Fibroblast of skin of back (primary cell): Measurements from ENCODE around the gene STK10.
A peak's percentile ranks its signal among the peaks of the same experiment; 100 is the strongest.

ENCODE experiments used
- DNase-seq: peaks from one replicate; pipeline ENCODE4 v3.0.0-alpha.2; 2013

Gene STK10

DNA sequence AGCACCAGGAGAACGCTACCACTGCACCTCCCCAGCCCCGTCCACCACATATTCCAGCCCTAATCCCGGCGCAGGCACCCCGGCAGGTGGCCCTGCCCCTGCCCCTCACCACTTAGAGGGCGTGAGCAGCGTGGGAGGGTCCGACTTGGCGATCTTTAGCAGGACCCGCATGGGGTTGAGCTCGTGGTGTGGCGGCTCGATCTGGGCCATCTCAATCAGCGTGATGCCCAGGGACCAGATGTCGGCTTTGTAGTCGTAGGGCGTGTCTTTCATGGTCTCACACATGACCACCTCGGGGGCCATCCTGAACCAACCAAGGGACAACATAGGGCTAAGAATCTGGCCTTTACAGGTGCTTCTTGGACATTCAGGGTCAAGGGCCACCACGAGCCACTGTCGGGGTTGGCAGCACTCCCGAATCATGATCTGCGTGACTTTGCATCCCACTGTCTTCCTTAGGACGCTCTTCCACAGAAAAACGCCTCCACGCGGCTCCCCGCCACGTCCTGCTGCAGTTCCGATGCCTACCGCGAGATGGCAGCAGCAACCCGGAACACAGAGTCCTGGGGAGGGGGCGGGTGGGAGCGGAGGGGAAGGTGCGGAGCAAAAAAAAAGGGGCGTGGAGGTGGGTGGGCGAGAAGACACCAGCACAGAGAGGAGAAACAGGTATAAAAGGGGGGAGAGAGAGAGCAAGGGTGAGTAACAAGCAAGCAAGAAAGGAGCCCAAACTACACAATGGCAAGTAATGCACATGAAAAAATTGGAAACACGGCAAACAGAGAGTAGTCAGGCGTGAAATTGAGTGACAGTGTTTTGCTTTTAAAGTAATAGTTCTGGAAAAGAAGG is 81.3 kb downstream of the STK10 start:
- peak; percentile 32 for DNase-seq

- no peak for DNase-seq
Measured at GRCh38 chr5:172105811-172106210, 82.2 kb downstream of the STK10 start.

- DNase-seq, result no peak
Measured at GRCh38 chr5:172104801-172105701, 83.0 kb downstream of the STK10 start.

- no peak for DNase-seq
Measured at GRCh38 chr5:172104021-172104420, 84.0 kb downstream of the STK10 start.

GRCh38 chr5:172102913-172103626 is 85.0 kb downstream of the STK10 start:
- DNase-seq, result peak; percentile 99

DNA sequence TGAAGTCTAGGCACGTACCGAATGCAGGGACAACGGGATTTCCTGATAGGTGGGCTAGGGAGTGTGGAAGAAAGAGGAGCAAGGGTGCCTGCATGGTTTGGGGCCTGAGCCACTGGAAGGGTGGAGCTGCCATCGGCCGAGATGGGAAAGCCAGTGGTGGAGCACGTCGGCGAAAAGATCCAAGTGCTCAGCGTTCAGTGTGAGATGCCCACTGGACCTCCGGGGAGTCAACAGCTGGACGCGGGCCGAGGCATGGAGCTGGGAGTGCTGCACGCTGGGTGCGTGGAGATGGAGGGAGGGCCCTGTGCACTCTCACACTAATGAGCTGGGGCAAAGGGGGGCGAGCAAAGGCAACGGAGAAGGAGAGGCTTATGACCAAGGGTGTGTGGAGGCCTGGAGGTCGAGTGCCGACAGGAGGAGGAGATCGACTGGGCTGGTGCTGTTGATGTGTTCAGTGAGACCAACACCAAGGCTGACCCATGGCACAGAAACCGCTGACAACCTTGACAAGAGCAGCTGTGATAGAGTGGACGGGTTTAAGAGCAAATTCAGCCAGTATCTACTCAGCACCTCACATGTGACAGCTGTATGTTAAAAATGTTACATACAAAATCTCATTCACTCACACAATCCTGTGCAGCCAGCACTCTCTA is 85.7 kb downstream of the STK10 start:
- no peak for DNase-seq

DNA sequence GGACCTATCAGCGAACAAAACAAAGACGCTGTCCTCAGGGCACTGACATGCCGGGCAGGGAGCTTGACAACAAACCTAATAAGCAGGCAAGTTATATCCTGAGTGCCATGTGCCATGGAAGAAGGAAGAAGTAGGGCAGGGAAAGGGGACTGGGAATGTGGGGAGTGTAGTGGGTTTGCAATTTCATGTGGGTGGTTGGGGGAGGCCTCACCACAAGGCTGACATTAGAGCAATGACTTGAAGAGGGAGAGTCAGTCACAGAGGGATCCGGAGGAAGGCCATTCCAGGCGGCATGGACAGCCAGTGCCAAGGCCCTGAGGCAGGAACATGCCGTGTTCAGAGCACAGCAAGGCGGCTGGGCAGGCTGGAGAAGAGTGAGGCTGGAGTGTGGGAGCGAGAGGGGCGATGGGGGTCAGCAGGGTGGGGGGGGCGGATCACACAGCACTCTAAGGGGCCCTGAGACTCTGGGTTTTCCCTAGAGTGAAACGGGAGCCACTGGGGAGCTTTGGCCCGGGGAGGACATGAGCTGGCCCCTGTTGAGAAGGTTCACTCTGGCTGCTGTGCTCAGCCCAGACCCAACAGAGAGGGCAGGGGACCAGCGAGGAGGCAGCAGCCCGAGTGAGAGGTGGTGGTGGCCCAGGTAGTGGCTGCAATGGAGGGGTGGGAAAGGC is 86.3 kb downstream of the STK10 start:
- DNase-seq, result no peak

GRCh38 chr5:172098883-172099282 is 89.1 kb downstream of the STK10 start:
- DNase-seq, result no peak

DNA sequence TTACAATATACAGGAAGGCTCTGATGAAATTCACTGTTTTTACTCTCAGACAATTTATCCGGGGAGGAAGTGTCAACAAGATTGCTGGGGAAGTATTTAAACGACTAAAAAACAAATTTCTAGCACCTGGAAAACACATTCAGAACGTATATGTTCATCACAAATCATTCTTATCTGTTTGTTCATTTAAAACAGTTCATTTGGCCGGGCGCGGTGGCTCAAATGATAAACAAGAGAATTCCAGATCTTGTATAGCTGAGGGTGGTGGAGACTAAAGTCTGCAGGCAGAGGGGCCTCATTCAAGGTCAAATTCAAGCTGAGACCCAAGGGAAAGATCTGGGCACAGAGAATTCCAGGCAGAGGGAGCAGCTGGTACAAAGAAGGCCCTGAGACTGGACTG is 90.0 kb downstream of the STK10 start:
- no peak for DNase-seq

DNA sequence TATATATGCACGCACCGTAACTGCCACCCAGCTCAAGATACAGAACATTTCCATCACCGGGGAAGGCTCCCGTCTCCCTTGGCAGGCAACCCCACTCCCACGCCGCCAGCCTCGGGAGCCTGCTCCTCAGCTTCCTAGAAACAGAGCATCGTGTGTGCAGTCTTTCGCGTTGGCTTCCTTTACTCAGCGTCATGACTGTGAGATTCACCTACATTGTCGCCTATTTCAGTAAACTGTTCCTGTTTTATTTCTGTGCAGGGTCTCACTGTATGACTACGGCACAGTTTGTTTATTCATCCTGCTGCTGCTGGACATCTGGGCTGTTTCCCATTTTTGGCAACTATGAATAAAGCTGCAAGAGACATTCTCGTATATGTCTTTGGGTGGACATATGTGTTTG is 90.7 kb downstream of the STK10 start:
- DNase-seq, result no peak

DNA sequence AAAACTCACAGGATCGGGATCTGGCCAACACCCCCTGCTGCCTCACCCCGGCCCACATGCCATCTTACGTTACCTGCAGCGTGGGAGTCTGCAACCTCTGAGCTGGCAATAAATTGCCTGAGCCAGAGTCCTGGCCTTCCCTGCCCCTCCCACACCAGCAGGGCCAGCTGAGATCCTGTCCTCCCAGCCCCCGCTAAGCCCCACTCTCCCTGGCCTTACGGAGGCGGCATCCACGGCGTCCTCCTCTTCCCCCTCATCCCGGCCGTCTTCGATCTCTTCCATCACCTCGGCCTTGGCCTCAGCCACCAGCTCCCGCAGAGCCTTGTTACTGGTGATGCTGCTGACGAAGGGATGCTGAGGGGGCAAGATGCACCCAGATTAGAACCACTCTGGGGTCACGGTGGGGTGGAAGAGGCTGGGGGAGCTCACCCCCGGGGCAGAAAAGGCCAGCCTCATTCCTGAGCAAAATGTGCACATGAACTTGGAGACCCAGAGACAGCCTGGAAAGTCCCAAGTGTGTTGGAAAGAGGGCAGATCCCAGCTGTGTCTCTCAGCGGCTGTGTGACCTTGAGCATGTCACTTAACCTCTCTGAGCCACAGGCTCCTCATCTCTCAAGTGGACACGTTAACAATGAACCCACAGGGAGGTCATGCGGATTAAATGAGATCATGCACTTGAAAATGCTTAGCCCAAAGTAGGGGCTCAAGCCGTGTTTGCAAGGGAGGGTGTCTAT is 91.7 kb downstream of the STK10 start:
- no peak for DNase-seq

DNA sequence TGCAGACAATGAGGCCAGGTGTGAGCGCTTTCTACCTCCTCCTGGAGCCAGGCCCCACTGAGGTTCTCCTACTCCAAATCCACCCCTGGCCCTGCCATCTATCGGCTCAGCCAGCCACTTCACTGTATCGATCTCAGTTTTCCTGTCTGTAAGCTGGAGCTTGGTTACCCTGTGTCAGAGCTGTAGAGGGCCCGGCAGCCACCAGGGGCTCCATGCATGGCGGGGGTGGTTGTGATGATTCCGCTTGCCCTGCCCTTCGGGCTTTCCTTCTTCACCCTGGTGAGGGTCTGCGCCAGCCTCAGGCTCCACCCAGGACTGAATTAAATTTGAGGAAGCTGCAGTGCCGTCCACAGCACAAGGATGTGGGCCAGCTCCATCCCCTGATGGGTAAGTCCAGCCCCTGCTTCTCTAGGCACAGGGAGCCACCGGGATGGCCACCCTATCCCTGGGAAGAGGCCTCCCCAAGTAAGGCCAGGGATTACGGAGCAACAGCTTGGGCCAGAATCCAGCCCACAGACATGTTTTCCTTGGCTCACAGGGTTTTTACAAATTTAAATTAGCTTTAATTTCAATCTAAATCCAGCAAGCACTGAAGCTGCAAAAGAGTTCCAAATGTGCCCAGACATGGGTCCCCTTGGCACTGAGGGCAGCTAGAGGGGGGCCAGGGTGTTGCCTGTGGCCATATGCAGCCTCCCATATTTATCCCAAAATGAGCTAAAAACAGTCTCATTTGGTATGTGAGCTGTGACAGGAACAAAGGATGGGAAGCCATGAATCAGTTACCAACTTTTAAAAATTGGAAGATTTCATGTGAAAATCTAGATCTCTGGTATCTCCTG is 92.4 kb downstream of the STK10 start:
- DNase-seq, result no peak

DNA sequence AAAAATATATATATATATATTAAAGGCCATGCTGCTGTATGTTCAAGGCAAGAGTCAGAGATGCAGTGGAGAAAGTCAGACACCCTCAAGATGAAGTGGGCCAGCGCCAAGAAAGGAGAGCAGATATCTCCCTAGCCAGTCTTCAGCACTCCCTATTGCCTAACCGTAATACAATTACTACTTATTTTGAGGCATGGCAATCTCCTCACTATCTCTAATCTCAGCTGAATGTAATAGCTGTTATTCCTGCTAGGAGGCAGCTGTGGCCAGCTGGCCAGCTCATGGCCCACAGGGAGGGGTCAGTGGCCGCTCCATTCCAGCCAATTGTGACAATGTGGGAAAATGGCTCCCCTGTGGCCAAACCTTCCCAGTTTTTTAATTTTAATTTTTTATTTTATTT is 94.1 kb downstream of the STK10 start:
- DNase-seq, result no peak

DNA sequence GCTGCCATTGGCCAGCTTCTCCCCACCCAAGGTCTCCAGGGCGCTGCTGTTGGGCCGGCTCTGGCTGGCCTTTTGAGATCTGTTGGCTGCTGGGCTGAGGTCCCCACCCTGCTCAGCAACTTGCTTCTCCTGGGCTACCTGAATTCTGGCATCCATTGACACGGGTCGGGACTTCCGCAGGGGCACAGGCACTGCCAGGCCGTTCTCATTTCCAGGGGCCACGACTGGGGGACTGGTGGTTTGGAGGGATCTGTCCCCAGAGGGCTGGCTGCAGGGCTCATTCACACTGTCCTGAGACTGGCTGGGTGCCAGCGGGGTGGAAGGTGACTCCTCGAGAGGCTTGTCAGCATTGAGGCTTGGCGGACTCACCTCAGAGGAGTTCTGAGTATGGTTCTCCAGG is 94.5 kb downstream of the STK10 start:
- no peak for DNase-seq

DNA sequence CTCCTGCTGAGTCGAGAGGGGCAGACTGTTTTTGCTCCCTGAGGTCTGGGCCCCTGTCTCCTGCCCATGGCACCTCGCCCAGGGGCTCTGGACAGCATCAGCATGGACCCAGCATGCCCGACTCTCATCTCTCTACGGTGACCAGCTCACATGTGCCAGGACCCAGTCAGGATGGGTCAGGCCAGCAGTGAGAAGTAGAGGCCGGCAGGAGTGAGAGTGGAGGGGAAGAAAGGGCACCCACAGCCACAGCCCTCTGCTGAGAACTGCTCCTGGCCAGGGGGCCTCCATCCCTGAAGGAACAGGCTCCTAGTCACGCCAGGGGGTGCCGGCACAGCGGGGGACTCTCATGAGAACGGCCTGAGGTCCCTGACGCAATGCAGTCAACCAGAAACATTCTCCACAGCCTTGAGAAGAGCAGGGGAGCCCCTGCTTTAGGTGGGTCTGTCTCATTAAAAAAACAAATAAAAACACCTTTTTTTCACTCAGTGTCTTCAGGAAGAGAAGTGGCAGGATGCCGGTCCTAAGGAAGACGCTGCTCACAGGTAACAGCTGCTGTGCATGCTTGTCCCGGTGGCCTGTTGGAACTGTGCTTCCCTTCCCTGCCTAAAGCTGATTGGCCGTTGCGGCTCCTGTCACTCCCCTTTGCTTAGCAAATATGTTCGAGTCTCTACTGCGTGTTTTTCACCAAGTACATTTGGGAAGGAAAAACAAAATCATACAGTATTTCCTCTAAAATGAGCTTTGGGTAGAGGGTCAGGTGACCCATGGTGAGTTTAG is 95.9 kb downstream of the STK10 start:
- no peak for DNase-seq

- DNase-seq, result no peak
Measured at GRCh38 chr5:172090976-172091547, 97.0 kb downstream of the STK10 start.

GRCh38 chr5:172089298-172090117 is 98.5 kb downstream of the STK10 start:
- no peak for DNase-seq

DNA sequence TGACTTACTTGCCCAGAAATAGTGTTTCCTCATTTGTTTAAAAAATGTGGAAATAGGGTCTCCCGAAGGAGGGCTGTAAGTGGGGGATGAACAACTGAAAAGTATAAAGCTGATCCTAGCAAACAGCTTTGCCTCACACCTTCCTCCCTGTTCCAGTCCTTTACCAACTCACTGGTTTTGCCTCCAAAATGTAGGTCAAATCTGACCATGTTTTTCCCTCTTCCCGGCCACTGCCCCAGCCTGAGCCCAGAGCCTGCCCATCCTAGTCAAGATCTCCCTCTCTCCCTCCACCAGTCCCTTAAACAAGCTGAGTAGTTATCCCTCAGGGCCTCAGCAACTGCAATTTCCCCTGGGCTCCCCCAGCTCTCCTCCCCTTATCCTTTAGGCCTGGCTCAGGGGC is 99.2 kb downstream of the STK10 start:
- no peak for DNase-seq
